Astrocyte of the cerebellum (primary cell): ENCODE measurements around the gene ERGIC2.

ENCODE experiments used
- DNase-seq: peaks from one replicate; pipeline ENCODE4 v3.0.0-alpha.2; 2011; ENCODE audit warnings: low read depth
- H3K4me3 ChIP-seq: 2 replicates; pipeline ENCODE4 v1.5.1; 2011; ENCODE audit warnings: mild to moderate bottlenecking, low read depth, low read length, moderate library complexity
- CTCF ChIP-seq: IDR thresholded peaks from 2 replicates; pipeline ENCODE4 v1.5.1; 2012; ENCODE audit warnings: low read length, low read depth, moderate library complexity, mild to moderate bottlenecking; ENCODE audit errors: missing control alignments
- in situ Hi-C: cut with HindIII; loops from 2 replicates; pipeline ENCODE4 v1.10.0; 2017; ENCODE audit warnings: low sequenced_read_pairs

ERGIC2 gene

GRCh38 chr12:29322157-29322556 lies 58.8 kb downstream of the ERGIC2 start:
- TF ChIP-seq CTCF, result no peak
- no peak overlapping the region for H3K4me3 ChIP-seq
- in situ Hi-C loops, result no loop called here
- DNase-seq, result no peak

GRCh38 chr12:29320295-29321085 lies 60.5 kb downstream of the ERGIC2 start:
- TF ChIP-seq CTCF, result no peak
- DNase-seq, result peak; percentile 80
- in situ Hi-C loops, result no loop called here
- no peak overlapping the region for H3K4me3 ChIP-seq

GRCh38 chr12:29317556-29318363 lies 63.2 kb downstream of the ERGIC2 start:
- in situ Hi-C loops, result no loop called here
- DNase-seq, result peak; percentile 18
- no peak overlapping the region for H3K4me3 ChIP-seq
- peak; percentile 52 for TF ChIP-seq CTCF

GRCh38 chr12:29316752-29317151 lies 64.2 kb downstream of the ERGIC2 start:
- TF ChIP-seq CTCF, result no peak
- H3K4me3 ChIP-seq, result no peak overlapping the region
- DNase-seq, result peak; percentile 80
- in situ Hi-C loops, result no loop called here

- DNase-seq, result no peak
- no peak for TF ChIP-seq CTCF
- no peak overlapping the region for H3K4me3 ChIP-seq
- in situ Hi-C loops, result no loop called here
These were observed 66.6 kb downstream of the ERGIC2 start for GRCh38 chr12:29314416-29314815.

GRCh38 chr12:29310899-29311298 lies 70.1 kb downstream of the ERGIC2 start:
- in situ Hi-C loops, result no loop called here
- no peak for TF ChIP-seq CTCF
- H3K4me3 ChIP-seq, result no peak overlapping the region
- no peak for DNase-seq
